ENCODE measurements around the gene TRAPPC6A.
"Not testable (repeated sequence)": the region's sequence is repeated elsewhere in the genome, so short reads cannot be mapped to it uniquely, and the experiment has no call there.

TRAPPC6A gene

DNA sequence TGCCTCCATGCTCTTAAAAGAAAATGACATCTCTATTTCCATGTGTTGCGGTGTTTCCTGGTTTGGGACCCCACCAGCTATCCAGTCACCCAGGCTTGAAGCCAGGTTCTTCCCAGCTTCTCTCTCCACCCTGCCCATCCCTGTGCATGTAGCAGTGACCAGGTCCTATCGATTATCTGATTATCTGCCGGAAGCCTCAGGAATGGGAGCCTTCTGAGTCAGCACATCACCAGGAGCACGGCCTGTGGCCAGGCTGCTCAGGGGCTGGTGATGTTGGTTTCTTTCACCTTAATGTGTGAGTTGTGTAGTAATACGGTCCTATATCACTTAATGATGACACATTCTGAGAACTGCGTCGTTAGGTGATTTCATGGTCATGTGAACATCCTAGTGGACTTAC is 51.4 kb downstream of the TRAPPC6A start:
- no peak for DNase-seq

DNA sequence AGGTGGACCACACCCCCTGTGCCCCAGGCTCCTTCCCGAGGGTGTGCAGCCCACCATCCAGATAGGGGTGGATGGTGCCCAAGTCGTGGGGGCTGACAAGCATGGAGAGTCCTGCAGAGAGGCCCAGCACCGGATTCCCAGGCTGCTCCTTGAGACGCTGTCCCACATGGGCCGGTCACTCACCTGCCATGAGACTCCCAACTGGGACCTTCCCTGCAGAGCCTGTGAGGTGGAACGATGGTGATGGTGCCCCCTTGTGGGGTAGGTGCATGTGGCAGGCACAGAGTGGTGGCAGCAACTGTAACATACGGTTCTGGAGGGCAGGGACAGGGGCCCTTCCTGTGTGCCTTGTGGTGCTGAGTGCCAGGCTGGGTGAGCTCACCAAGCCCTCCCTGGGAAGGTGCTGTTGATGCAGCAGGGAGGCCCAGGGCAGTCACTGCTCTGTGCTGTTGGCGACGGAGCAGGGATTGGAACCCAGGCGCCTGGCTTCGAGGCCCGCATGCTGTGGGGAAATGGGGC is 52.0 kb downstream of the TRAPPC6A start:
- DNase-seq, result peak; percentile 72 to 87 (median 78)

GRCh38 chr19:45125360-45125759 is 52.7 kb downstream of the TRAPPC6A start:
- no peak for DNase-seq

DNA sequence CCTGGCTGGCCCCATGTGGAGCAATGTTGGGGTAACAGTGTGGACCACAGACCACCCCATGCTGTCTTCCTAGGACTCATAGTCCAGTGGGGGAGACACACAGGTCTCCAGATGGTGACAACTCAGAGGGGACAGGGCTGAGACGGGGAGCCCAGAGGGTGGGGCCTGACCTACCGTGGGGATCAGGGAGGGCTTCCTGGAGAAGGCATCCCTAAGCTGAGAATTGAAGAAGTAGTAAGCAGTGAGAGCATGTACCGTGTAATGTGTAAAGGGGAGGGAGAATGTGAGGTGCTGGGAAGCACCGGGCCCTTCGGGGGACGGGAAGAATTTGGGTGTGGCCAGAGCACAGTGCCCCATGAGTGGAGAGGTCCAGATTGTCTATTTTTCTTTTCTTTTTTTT is 54.0 kb downstream of the TRAPPC6A start:
- DNase-seq, result no peak

DNA sequence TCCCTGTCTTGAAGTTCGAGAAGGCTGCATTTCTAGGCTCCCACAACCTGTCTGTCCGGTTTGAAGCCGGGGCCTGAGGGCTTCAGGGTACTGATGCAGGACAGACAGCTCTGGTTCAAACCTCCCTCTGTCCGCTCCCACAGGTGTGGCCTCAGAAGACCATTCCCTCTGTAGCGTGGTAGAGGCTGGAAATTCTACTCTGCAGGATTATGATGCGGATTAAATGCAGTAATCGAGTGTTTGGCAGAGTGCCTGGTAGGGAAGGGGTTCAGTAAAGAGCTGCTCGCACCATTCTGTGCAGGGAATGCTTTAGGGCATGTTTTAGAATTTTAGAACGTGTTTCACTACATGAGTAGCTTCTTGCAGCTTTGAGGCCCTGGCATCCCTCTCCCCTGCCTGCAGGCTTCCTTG is 54.6 kb downstream of the TRAPPC6A start:
- DNase-seq, result no peak

GRCh38 chr19:45122832-45123231 is 55.2 kb downstream of the TRAPPC6A start:
- DNase-seq, result no peak

DNA sequence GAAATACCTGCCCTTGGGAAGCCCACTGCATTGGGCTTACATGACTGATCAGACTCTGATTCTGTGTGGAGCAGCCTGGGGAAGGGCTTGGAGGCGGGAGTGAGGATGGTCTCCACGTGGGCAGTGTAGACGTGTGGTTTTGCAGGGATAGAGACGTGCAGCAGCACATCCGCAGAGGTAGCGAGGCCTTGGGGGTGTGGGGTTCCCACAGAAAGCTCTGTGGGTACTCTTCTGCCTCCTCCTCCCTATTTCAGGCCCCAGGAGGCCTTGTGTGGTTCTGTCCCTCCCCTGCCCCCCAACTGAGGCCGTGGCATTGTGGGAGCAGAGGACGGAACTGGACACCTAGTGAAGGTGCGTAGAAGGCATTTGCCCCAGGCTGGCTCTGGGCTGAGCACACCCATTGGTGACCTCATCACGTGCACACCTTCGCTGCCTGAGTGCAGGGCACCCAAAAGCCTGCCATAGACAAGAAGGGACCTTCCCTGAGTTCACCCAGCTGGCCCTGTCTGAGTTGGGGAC is 56.2 kb downstream of the TRAPPC6A start:
- DNase-seq, result no peak

DNA sequence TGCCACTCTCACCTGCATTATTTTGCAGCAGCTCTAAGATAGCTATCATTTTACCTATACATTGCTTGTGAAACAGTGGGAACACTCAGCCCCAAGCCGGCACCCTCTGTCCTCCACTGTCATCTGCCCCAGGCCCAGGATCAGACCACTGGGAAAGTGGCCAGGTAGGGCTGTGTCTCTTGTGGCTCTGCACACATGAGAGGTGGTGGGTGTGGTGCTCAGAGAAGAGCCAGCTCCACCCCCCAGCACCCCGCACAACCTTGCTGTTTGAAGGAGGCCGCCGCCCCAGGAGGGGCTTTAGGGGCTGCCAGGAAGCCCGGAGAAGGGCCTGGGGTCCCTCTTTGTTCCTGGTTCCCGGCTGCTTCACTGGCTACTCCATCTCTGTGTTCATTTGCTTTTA is 58.5 kb downstream of the TRAPPC6A start:
- DNase-seq, result no peak

DNA sequence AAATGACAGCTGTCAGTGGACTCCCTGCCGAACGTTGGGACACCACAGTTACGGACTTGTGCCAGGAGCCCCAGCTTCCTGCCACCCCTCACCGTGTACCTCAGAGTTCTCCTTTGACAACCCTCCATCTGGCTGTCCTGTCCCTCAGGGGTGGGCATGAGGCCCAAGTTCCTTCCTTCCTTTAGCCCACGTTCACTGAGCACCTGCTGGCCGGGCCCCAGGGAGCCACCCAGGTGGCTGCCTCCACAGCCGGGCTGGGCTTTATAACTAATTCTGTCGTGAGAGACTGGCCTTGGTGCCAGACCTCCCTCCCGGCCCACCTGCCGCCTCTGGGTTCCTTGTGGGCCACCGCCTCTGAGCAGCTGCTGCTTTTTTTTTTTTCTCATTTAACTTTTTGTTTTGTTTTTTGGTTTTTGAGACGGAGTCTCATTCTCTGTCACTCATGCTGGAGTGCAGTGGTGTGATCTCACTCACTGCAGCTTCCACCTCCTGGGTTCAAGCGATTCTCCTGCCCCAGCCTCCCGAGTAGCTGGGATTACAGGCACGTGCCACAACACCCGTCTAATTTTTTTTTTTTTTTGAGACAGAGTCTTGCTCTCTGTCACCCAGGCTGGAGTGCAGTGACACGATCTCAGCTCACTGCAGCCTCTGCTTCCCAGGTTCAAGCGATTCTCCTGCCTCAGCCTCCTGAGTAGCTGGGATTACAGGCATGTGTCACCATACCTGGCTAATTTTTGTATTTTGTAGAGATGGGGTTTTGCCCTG is 59.3 kb downstream of the TRAPPC6A start:
- not testable (repeated sequence) for DNase-seq

- peak in 3 of 4 experiments; percentile 41 to 60 (median 46) for DNase-seq
Measured at GRCh38 chr19:45118106-45118505, 59.9 kb downstream of the TRAPPC6A start.

GRCh38 chr19:45117671-45118070 is 60.4 kb downstream of the TRAPPC6A start:
- DNase-seq, result peak in 2 of 4 experiments; percentile 14 to 70

GRCh38 chr19:45117167-45117594 is 60.9 kb downstream of the TRAPPC6A start:
- peak; percentile 68 to 87 (median 82) for DNase-seq

GRCh38 chr19:45115809-45116615 is 62.0 kb downstream of the TRAPPC6A start:
- DNase-seq, result peak; percentile 50 to 83 (median 74)

- DNase-seq, result no peak
Measured at GRCh38 chr19:45114116-45114515, 63.9 kb downstream of the TRAPPC6A start.

- no peak for DNase-seq
Measured at GRCh38 chr19:45113628-45114027, 64.4 kb downstream of the TRAPPC6A start.
